Activated T-helper 1 cell treated with anti-CD3 and anti-CD28 coated beads, Interleukin-12 subunit alpha, Interleukin-12 subunit beta, Interleukin-2, Interleukin-4 antibody, amounts not matched to agents 30 ng/mL and 10 ng/mL and 1 ng/mL, durations not matched to agents 14 hours and 24 hours and 36 hours (primary cell): ENCODE data around the gene URM1. TPM values are rescaled to one million over a fixed set of nuclear protein-coding genes. Genes with fewer than 3 reads are reported as not detected.

Experiments used
- DNase-seq: peaks from one replicate; pipeline ENCODE4 v3.0.0; 2021; ENCODE audit warnings: low spot score
- H3K27ac Mint-ChIP-seq: one replicate; pipeline ENCODE4 v1.8.0; 2021; ENCODE audit warnings: mild to moderate bottlenecking, mixed read lengths
- H3K27me3 Mint-ChIP-seq: one replicate; pipeline ENCODE4 v1.8.0; 2022; ENCODE audit warnings: mild to moderate bottlenecking, moderate library complexity, mixed read lengths; ENCODE audit not compliant: insufficient read depth
- H3K36me3 Mint-ChIP-seq: one replicate; pipeline ENCODE4 v1.8.0; 2021; ENCODE audit warnings: low read depth, mixed read lengths
- H3K4me1 Mint-ChIP-seq: one replicate; pipeline ENCODE4 v1.8.0; 2021; ENCODE audit warnings: low read depth, mixed read lengths
- H3K4me3 Mint-ChIP-seq: one replicate; pipeline ENCODE4 v1.8.0; 2021; ENCODE audit warnings: mild to moderate bottlenecking, moderate library complexity, mixed read lengths
- H3K9me3 Mint-ChIP-seq: one replicate; pipeline ENCODE4 v1.8.0; 2021; ENCODE audit warnings: mixed read lengths
- intact Hi-C: fragments of 100-400 bp; cut with micrococcal nuclease; formaldehyde crosslinking; loops from one replicate; pipeline ENCODE4 v1.15.1; 2024
- total RNA-seq: library from RNA; stranded (reverse); gene quantifications from 2 replicates; pipeline ENCODE4 v1.2.3, GENCODE V29; 2022

URM1 gene
- total RNA-seq: 81.6 and 82.6 TPM in 2 replicates

GRCh38 chr9:128370752-128371629 lies at the start of gene URM1:
Gene URM1 (plus strand): TSS chr9:128371374. CDS start chr9:128371381, 7 bp downstream.
- Mint-ChIP-seq H3K4me1 (peaks cover 33% of the 10 kb centered on the region), H3K9me3 (no peaks in the 10 kb centered on the region), H3K36me3 (peaks cover 14% of the 10 kb centered on the region), H3K4me3 (peak within 1 kb of the TSS; percentile 96), H3K27me3 (no peaks in the 10 kb centered on the region), H3K27ac (peak within 1 kb of the TSS; percentile 94)
- intact Hi-C loops: loop anchor here (1.0 to 5.0 kb wide), 11 partner anchors 9 to 1431 kb away; partner anchors contain the start of genes CERCAM, COQ4, GLE1 and GOLGA2
- DNase-seq: peak; percentile 96

- intact Hi-C loops: loop anchor here (1.0 to 5.0 kb wide), 15 partner anchors 18 to 626 kb away; partner anchors contain the start of genes BBLN, CERCAM, CIZ1 and GOLGA2
- Mint-ChIP-seq H3K9me3 (no peaks in the 10 kb centered on the region), H3K27me3 (peaks cover 2% of the 10 kb centered on the region), H3K36me3 (peaks cover 9% of the 10 kb centered on the region), H3K27ac (peak overlapping the region; percentile 100), H3K4me3 (peak overlapping the region; percentile 98), H3K4me1 (peaks cover 12% of the 10 kb centered on the region)
- no peak for DNase-seq
These were observed 49.2 kb upstream of the URM1 start for GRCh38 chr9:128321879-128322403.

DNA sequence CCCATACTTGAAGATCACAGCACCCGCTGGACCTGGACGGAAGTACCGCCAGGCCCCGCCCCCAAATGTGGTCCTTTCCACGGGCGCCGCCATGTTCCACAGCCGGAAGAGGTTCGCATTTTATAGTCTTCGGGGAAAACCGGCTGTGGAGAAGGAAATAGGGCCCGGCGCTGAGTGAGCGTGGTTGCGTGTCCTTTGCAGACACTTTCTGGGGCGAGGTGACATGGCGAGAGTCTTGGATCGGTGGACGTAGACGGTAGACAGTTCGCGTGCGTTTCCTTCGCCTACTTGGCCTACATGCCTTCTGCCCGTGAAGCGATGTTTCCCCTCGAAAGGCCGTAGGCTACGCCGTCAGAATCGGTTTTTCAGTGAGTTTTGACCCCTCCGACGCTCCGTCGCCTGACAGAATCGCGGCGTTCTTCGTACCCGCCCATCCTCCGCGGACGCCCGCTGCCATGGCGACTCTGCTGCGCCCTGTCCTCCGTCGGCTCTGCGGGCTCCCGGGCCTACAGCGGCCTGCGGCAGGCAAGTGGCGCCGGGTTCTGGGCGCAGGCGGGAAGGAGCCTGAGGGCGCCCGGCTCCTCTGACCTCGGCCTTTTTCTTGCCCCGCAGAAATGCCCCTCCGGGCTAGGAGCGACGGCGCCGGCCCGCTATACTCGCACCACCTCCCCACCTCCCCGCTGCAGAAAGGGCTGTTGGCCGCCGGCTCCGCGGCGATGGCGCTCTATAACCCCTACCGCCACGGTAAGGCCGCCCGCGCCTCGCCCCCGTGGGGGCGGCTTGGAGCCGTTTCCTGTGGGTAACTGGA lies 48.6 kb upstream of the URM1 start, which contains the start of the genes COQ4 and TRUB2:
Gene COQ4 (plus strand): TSS at position 436 of the 808 bp plus-strand sequence. CDS start 20 bp downstream, at position 456.
Gene TRUB2 (minus strand): TSS at position 44 of the 808 bp plus-strand sequence. CDS start 39 bp downstream, at position 5.
- peak; percentile 91 for DNase-seq
- Mint-ChIP-seq H3K27me3 (peaks cover 2% of the 10 kb centered on the region), H3K27ac (peak within 1 kb of the TSS; percentile 100), H3K36me3 (peaks cover 7% of the 10 kb centered on the region), H3K9me3 (no peaks in the 10 kb centered on the region), H3K4me1 (peaks cover 12% of the 10 kb centered on the region), H3K4me3 (peak within 1 kb of the TSS; percentile 98)
- intact Hi-C loops: loop anchor here (1.0 to 5.0 kb wide), 16 partner anchors 18 to 626 kb away; partner anchors contain the start of genes BBLN, CERCAM, CIZ1 and GOLGA2

DNA sequence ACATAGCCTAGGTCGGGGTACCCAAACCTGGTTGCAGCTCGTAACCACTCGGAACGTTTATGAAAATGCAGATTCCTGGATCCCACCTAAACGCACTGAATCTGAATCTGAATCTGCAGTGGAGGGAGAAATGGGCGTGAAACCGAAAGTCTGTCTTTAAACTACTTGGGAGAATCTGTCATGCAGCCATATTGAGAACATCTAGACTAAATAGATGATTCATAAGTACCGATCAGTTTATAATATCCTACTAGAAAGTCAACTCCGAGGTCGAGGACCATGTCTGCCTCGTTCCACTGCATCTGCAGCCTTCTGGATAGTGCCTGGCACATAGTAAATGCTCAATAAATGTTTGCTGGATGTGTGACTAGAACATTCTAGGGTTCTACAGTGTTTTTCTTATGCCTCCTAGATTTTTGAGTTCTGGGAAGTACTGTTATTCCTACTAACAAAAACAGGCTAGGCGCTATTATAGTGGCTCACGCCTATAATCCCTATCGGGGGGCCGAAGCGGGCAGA lies 47.9 kb upstream of the URM1 start:
- no peak for DNase-seq
- Mint-ChIP-seq H3K27me3 (peaks cover 2% of the 10 kb centered on the region), H3K9me3 (no peaks in the 10 kb centered on the region), H3K36me3 (peaks cover 10% of the 10 kb centered on the region), H3K4me3 (peak overlapping the region; percentile 98), H3K4me1 (peaks cover 12% of the 10 kb centered on the region), H3K27ac (peak overlapping the region; percentile 100)
- intact Hi-C loops: loop anchor here (1.0 to 5.0 kb wide), 3 partner anchors 40 to 449 kb away; partner anchors contain the start of gene ZER1

DNA sequence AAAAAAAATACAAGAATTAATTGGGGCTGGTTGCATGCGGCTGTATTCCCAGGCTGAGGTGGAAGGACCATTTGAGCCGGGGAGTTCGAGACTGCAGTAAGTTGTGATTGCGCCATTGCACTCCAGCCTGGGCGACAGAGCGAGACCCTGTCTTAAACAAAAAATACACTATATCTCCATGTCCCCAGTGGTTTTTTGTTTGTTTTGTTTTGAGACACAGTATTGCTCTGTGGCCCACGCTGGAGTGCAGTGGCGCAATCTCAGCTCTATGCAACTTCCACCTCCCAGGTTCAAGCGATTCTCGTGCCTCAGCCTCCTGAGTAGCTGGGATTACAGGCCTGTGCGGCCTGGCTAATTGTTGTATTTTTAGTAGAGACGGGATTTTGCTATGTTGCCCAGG lies 47.4 kb upstream of the URM1 start:
- intact Hi-C loops: loop anchor here (1.0 to 5.0 kb wide), 3 partner anchors 39 to 449 kb away; partner anchors contain the start of gene ZER1
- H3K27ac Mint-ChIP-seq: peak overlapping the region; percentile 100
- no peak for DNase-seq
- H3K9me3 Mint-ChIP-seq: no peaks in the 10 kb centered on the region
- peak overlapping the region; percentile 98 for H3K4me3 Mint-ChIP-seq
- H3K27me3 Mint-ChIP-seq: peaks cover 2% of the 10 kb centered on the region
- H3K36me3 Mint-ChIP-seq: peaks cover 10% of the 10 kb centered on the region
- peaks cover 12% of the 10 kb centered on the region for H3K4me1 Mint-ChIP-seq

- H3K27me3 Mint-ChIP-seq: peaks cover 2% of the 10 kb centered on the region
- peak overlapping the region; percentile 98 for H3K4me3 Mint-ChIP-seq
- no peaks in the 10 kb centered on the region for H3K9me3 Mint-ChIP-seq
- H3K36me3 Mint-ChIP-seq: peaks cover 10% of the 10 kb centered on the region
- H3K27ac Mint-ChIP-seq: no peak overlapping the region
- intact Hi-C loops: loop anchor here (5.0 kb wide), 1 partner anchor 448 kb away; the partner anchor contains the start of gene ZER1
- DNase-seq: no peak
- peaks cover 12% of the 10 kb centered on the region for H3K4me1 Mint-ChIP-seq
These were observed 46.8 kb upstream of the URM1 start for GRCh38 chr9:128324401-128324800.

DNA sequence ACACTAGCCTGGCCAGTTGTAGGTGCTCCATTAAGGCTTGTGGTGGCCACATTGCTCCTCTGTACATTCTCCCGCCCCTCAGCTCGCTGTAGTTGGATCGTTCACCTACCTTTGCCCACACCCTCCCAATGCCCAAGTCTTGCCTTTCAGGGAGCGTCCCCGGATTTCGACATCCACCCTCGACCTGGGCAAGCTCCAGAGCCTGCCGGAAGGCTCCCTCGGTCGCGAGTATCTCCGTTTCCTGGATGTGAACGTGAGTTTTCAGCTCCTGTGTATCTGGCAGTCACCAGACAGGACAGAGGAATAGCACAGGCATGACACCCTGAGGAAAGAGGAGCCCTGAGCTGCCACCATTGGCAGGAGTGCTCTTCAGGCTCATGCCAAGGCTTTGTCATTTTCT lies 45.5 kb upstream of the URM1 start:
- no peak for DNase-seq
- H3K4me1 Mint-ChIP-seq: peaks cover 12% of the 10 kb centered on the region
- no peaks in the 10 kb centered on the region for H3K9me3 Mint-ChIP-seq
- H3K4me3 Mint-ChIP-seq: peak overlapping the region; percentile 39
- intact Hi-C loops: no loop called here
- peaks cover 2% of the 10 kb centered on the region for H3K27me3 Mint-ChIP-seq
- H3K36me3 Mint-ChIP-seq: peaks cover 10% of the 10 kb centered on the region
- H3K27ac Mint-ChIP-seq: no peak overlapping the region

- intact Hi-C loops: no loop called here
- peaks cover 5% of the 10 kb centered on the region for H3K36me3 Mint-ChIP-seq
- H3K27me3 Mint-ChIP-seq: no peaks in the 10 kb centered on the region
- H3K27ac Mint-ChIP-seq: no peak overlapping the region
- H3K4me3 Mint-ChIP-seq: no peak overlapping the region
- no peaks in the 10 kb centered on the region for H3K9me3 Mint-ChIP-seq
- no peak for DNase-seq
- H3K4me1 Mint-ChIP-seq: no peaks in the 10 kb centered on the region
These were observed 37.7 kb upstream of the URM1 start for GRCh38 chr9:128333451-128333869.

DNA sequence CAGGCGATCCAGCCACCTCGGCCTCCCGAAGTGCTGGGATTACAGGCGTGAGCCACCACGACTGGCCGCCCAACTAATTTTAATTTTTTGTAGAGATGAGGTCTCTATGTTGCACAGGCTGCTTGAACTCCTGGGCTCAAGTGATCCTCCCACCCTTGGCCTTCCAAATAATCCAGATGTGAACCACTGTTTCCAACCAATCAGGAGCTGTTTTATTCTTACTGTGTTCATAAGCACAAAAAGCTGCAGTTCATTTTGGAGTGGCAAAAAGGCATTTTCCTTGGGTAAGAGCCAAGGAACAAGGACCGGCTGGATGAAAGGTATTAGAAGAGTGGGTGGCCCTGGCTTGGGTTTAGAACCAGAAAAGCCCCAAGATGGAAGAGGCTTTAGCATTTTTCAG lies 36.0 kb upstream of the URM1 start:
- no peaks in the 10 kb centered on the region for H3K27me3 Mint-ChIP-seq

DNA sequence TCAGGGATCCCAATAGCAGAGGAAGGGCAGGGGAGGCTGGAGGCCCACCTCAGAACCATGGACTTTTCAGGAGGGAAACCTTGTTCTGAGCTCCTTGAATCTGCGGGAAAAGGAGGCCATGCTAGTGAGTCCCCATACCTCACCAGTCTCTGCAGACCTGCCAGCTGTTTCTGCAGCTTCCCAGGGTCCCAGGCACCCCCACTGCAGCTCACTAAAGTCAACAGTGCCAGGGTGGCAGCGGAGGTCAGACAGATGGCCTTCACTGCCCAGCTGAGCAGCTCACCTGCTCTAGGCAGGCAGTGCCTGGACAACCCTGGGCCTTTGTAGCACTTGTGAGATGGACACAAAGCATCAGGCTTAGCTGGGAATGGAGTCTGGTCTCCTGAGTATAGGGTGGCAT lies 35.3 kb upstream of the URM1 start:
- no peaks in the 10 kb centered on the region for H3K4me1 Mint-ChIP-seq
- H3K36me3 Mint-ChIP-seq: peaks cover 5% of the 10 kb centered on the region
- H3K27ac Mint-ChIP-seq: no peak overlapping the region
- no peaks in the 10 kb centered on the region for H3K27me3 Mint-ChIP-seq
- intact Hi-C loops: no loop called here
- no peaks in the 10 kb centered on the region for H3K9me3 Mint-ChIP-seq
- no peak overlapping the region for H3K4me3 Mint-ChIP-seq
- no peak for DNase-seq

More for the DNA sequence above, 36.0 kb upstream of the URM1 start:
- Mint-ChIP-seq H3K9me3 (no peaks in the 10 kb centered on the region), H3K4me3 (no peak overlapping the region), H3K36me3 (peaks cover 5% of the 10 kb centered on the region), H3K4me1 (no peaks in the 10 kb centered on the region), H3K27ac (no peak overlapping the region)
- intact Hi-C loops: no loop called here
- no peak for DNase-seq

- no peak for DNase-seq
- H3K4me1 Mint-ChIP-seq: peaks cover 6% of the 10 kb centered on the region
- H3K27ac Mint-ChIP-seq: no peak overlapping the region
- intact Hi-C loops: no loop called here
- no peaks in the 10 kb centered on the region for H3K36me3 Mint-ChIP-seq
- no peak overlapping the region for H3K4me3 Mint-ChIP-seq
- H3K27me3 Mint-ChIP-seq: no peaks in the 10 kb centered on the region
- no peaks in the 10 kb centered on the region for H3K9me3 Mint-ChIP-seq
These were observed 33.2 kb upstream of the URM1 start for GRCh38 chr9:128337936-128338335.
